ENCODE data around the gene DECR2.
A peak's percentile ranks its signal among the peaks of the same experiment; 100 is the strongest.

The DECR2 gene

GRCh38 chr16:450785-451512, 49.3 kb downstream of the DECR2 start:
- no peak for DNase-seq

GRCh38 chr16:454397-454940, 52.8 kb downstream of the DECR2 start:
- DNase-seq: no peak

GRCh38 chr16:455453-455852, 53.8 kb downstream of the DECR2 start:
- no peak for DNase-seq

- no peak for DNase-seq
These were observed 55.3 kb downstream of the DECR2 start for GRCh38 chr16:456891-457483.

- peak; percentile 64 for DNase-seq
These were observed 56.2 kb downstream of the DECR2 start for GRCh38 chr16:457732-458400.

GRCh38 chr16:459761-460160, 58.1 kb downstream of the DECR2 start:
- DNase-seq: no peak

GRCh38 chr16:460787-461186, 59.1 kb downstream of the DECR2 start:
- DNase-seq: no peak

All from eye (tissue), 1 donor.